Measurements from ENCODE around the gene PCSK6.

DNA sequence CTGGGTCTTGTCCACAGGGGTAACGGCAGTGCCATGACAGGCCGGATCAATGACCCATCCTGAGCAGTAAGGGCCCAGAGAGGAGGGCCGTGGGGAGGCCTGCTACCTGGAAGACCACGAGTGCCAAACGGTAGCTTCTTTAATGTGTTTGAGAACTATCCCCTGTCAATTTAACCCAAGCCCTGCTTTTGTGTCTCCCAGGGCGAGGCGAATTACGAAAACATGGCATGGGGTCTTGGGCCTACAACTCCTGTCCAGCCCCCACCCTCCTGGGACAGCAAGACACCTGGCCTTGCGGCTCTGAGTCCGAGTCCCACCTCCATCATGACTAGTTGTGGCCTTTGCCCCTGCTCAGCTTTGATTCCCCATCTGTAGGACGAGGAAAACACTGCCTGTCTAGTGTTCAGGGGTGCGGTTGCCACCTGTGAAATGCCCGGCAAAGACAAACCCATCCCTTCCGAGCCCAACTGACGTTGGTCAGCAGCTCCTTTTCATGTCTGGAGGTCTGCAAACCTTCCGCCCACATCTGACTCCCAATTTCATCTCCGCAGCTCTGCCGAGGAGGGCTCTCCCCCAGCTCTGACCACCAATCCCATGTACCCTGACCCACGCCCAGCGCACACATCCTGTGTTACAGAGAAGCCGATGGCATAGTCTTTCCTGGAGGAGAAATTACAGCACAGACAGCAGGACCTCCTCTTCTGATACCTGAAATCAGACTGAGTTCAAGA is 165.5 kb downstream of the PCSK6 start:
- TF ChIP-seq POLR2A (IDR thresholded peaks at IDR 0.05; ENCODE audit: low read length) (no peak), GATA1 (IDR thresholded peaks at IDR 0.05; ENCODE audit: low read depth, low read length) (no peak)

Measured in erythroblast (primary cell).